Right renal pelvis (tissue), 4 donors: ENCODE measurements around the gene PCDHGA7. TPM values are rescaled to one million over a fixed set of nuclear protein-coding genes. Genes with fewer than 3 reads are reported as not detected.
"Not testable (repeated sequence)": the region's sequence is repeated elsewhere in the genome, so short reads cannot be mapped to it uniquely, and the experiment has no call there.

Source experiments
- DNase-seq, 4 donors: peaks; one replicate each; pipeline ENCODE4 v3.0.0-alpha.2; 2013; ENCODE audit warnings: low read depth in 4 of 4, low spot score in 3 of 4, missing footprints in 1 of 4
- polyA plus RNA-seq, 4 donors: library from polyadenylated mRNA; unstranded; fragments of 120-200 nt; gene quantifications; one replicate each; pipeline ENCODE4 v1.2.1, GENCODE V29; 2013; ENCODE audit not compliant: insufficient read length in 4 of 4

Gene PCDHGA7
- polyA plus RNA-seq, 4 donors = 2.1 to 2.8 (median 2.2) TPM

DNA sequence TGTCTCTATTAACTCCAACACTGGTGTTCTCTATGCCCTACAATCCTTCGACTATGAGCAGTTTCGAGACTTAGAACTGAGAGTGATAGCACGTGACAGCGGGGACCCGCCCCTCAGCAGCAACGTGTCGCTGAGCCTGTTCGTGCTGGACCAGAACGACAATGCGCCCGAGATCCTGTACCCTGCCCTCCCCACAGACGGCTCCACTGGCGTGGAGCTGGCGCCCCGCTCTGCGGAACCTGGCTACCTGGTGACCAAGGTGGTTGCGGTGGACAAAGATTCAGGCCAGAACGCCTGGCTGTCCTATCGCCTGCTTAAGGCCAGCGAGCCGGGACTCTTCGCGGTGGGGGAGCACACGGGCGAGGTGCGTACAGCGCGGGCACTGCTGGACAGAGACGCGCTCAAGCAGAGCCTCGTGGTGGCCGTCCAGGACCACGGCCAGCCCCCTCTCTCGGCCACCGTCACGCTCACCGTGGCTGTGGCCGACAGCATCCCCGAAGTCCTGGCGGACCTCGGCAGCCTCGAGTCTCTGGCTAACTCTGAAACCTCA lies 40.3 kb downstream of the PCDHGA7 start:
- no peak for DNase-seq

DNA sequence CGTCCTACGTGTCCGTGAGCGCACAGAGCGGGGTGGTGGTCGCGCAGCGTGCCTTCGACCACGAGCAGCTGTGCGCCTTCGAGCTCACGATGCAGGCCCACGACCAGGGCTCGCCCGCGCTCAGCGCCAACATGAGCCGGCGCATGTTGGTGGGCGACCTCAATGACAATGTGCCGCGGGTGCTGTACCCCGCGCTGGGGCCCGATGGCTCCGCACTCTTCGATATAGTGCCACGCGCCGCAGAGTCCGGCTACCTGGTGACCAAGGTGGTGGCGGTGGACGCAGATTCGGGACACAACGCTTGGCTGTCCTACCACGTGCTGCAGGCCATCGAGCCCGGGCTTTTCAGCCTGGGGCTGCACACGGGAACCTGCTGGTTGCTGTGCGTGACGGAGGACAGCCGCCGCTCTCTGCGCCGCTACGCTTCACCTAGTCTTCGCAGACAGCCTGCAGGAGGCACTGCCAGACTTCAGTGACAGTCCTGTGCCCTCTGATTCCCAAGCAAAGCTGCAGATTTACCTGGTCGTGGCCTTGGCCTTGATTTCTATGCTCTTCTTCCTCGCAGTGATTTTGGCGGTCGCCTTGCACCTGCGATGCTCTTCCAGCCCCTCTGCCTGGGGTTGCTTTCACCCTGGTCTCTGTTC lies 45.4 kb downstream of the PCDHGA7 start:
- DNase-seq = no peak

- no peak for DNase-seq
Observed at GRCh38 chr5:141430332-141431113, 48.0 kb downstream of the PCDHGA7 start, which contains the start of gene PCDHGA12. Gene PCDHGA12 (plus strand): TSS chr5:141430507. CDS start chr5:141430760, 253 bp downstream.

DNA sequence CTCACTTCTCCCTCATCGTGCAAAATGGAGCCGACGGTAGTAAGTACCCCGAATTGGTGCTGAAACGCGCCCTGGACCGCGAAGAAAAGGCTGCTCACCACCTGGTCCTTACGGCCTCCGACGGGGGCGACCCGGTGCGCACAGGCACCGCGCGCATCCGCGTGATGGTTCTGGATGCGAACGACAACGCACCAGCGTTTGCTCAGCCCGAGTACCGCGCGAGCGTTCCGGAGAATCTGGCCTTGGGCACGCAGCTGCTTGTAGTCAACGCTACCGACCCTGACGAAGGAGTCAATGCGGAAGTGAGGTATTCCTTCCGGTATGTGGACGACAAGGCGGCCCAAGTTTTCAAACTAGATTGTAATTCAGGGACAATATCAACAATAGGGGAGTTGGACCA lies 48.7 kb downstream of the PCDHGA7 start:
- no peak for DNase-seq

DNA sequence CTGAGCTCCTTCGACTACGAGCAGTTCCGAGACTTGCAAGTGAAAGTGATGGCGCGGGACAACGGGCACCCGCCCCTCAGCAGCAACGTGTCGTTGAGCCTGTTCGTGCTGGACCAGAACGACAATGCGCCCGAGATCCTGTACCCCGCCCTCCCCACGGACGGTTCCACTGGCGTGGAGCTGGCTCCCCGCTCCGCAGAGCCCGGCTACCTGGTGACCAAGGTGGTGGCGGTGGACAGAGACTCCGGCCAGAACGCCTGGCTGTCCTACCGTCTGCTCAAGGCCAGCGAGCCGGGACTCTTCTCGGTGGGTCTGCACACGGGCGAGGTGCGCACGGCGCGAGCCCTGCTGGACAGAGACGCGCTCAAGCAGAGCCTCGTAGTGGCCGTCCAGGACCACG lies 49.8 kb downstream of the PCDHGA7 start:
- not testable (repeated sequence) for DNase-seq

DNA sequence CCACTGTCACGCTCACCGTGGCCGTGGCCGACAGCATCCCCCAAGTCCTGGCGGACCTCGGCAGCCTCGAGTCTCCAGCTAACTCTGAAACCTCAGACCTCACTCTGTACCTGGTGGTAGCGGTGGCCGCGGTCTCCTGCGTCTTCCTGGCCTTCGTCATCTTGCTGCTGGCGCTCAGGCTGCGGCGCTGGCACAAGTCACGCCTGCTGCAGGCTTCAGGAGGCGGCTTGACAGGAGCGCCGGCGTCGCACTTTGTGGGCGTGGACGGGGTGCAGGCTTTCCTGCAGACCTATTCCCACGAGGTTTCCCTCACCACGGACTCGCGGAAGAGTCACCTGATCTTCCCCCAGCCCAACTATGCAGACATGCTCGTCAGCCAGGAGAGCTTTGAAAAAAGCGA lies 50.2 kb downstream of the PCDHGA7 start:
- DNase-seq = not testable (repeated sequence)

GRCh38 chr5:141434006-141434405 lies 51.5 kb downstream of the PCDHGA7 start:
- DNase-seq = no peak

Other genes starting within 250 kb of the PCDHGA7 start
- 1 to 10 TPM; 7.0 to 9.9 (median 8.2) TPM for gene PCDHB5, start 247.5 kb upstream of the PCDHGA7 start, polyA plus RNA-seq
- gene PCDHB6, start 232.7 kb upstream of the PCDHGA7 start, polyA plus RNA-seq = 1 to 10 TPM; 3.0 to 4.0 (median 3.4) TPM
- gene PCDHB7, start 210.1 kb upstream of the PCDHGA7 start, polyA plus RNA-seq = 1 to 10 TPM; 4.9 to 6.2 (median 5.9) TPM
- 1 to 10 TPM; 1.3 to 3.9 (median 2.6) TPM for gene PCDHB8, start 205.0 kb upstream of the PCDHGA7 start, polyA plus RNA-seq
- gene PCDHB16, start 200.4 kb upstream of the PCDHGA7 start, polyA plus RNA-seq = 1 to 10 TPM; 3.5 to 7.7 (median 5.2) TPM
- 1 to 10 TPM; 3.2 to 6.3 (median 3.8) TPM for gene PCDHB9, start 195.6 kb upstream of the PCDHGA7 start, polyA plus RNA-seq
- 1 to 10 TPM; 6.5 to 9.4 (median 7.7) TPM for gene PCDHB10, start 190.4 kb upstream of the PCDHGA7 start, polyA plus RNA-seq
- 1 to 10 TPM; 4.8 to 6.3 (median 5.1) TPM for gene PCDHB11, start 183.1 kb upstream of the PCDHGA7 start, polyA plus RNA-seq
- 1 to 10 TPM; 4.6 to 6.5 (median 5.5) TPM for gene PCDHB12, start 174.0 kb upstream of the PCDHGA7 start, polyA plus RNA-seq
- gene PCDHB13, start 168.8 kb upstream of the PCDHGA7 start, polyA plus RNA-seq = 1 to 10 TPM; 5.6 to 6.8 (median 6.3) TPM
- gene PCDHB14, start 159.4 kb upstream of the PCDHGA7 start, polyA plus RNA-seq = 10 to 100 TPM in 1 of 4 donors, 1 to 10 TPM in 3; 8.1 to 11.2 (median 8.8) TPM
- gene PCDHB15, start 137.3 kb upstream of the PCDHGA7 start, polyA plus RNA-seq = 10 to 100 TPM; 14.7 to 17.0 (median 16.0) TPM
- under 1 TPM in 1 of 4 donors, not detected in 3; 0.04 TPM for gene SLC25A2, start 78.7 kb upstream of the PCDHGA7 start, polyA plus RNA-seq
- 100 to 1,000 TPM; 146 to 183 (median 171) TPM for gene TAF7, start 62.0 kb upstream of the PCDHGA7 start, polyA plus RNA-seq
- gene PCDHGA1, start 52.2 kb upstream of the PCDHGA7 start, polyA plus RNA-seq = 1 to 10 TPM in 2 of 4 donors, under 1 TPM in 2; 0.74 to 1.3 (median 0.96) TPM
- gene PCDHGA2, start 44.0 kb upstream of the PCDHGA7 start, polyA plus RNA-seq = 1 to 10 TPM; 5.8 to 7.7 (median 6.1) TPM
- gene PCDHGA3, start 38.9 kb upstream of the PCDHGA7 start, polyA plus RNA-seq = 1 to 10 TPM; 2.2 to 4.2 (median 3.1) TPM
- 1 to 10 TPM; 1.3 to 2.4 (median 2.0) TPM for gene PCDHGB1, start 32.6 kb upstream of the PCDHGA7 start, polyA plus RNA-seq
- 1 to 10 TPM; 2.3 to 3.1 (median 2.5) TPM for gene PCDHGA4, start 27.7 kb upstream of the PCDHGA7 start, polyA plus RNA-seq
- 1 to 10 TPM; 3.4 to 4.7 (median 3.9) TPM for gene PCDHGB2, start 22.7 kb upstream of the PCDHGA7 start, polyA plus RNA-seq
- 1 to 10 TPM; 2.2 to 3.0 (median 2.5) TPM for gene PCDHGA5, start 18.6 kb upstream of the PCDHGA7 start, polyA plus RNA-seq
- gene PCDHGB3, start 12.5 kb upstream of the PCDHGA7 start, polyA plus RNA-seq = 1 to 10 TPM; 1.7 to 2.3 (median 2.0) TPM
- gene PCDHGA6, start 8.9 kb upstream of the PCDHGA7 start, polyA plus RNA-seq = 1 to 10 TPM; 5.4 to 9.1 (median 6.5) TPM
- 1 to 10 TPM; 4.3 to 6.6 (median 6.0) TPM for gene PCDHGB4, start 5.0 kb downstream of the PCDHGA7 start, polyA plus RNA-seq
- gene PCDHGA8, start 9.9 kb downstream of the PCDHGA7 start, polyA plus RNA-seq = under 1 TPM; 0.30 to 0.52 (median 0.32) TPM
- gene PCDHGB5, start 15.2 kb downstream of the PCDHGA7 start, polyA plus RNA-seq = 10 to 100 TPM in 1 of 4 donors, 1 to 10 TPM in 3; 9.4 to 11.0 (median 9.7) TPM
- gene PCDHGA9, start 20.0 kb downstream of the PCDHGA7 start, polyA plus RNA-seq = 1 to 10 TPM; 5.5 to 6.5 (median 6.0) TPM
- gene PCDHGB6, start 25.3 kb downstream of the PCDHGA7 start, polyA plus RNA-seq = 1 to 10 TPM; 7.0 to 8.3 (median 8.2) TPM
- 1 to 10 TPM; 3.7 to 3.9 (median 3.9) TPM for gene PCDHGA10, start 30.2 kb downstream of the PCDHGA7 start, polyA plus RNA-seq
- gene PCDHGB7, start 34.9 kb downstream of the PCDHGA7 start, polyA plus RNA-seq = 10 to 100 TPM; 15.4 to 16.6 (median 15.9) TPM
- gene PCDHGA11, start 38.3 kb downstream of the PCDHGA7 start, polyA plus RNA-seq = 1 to 10 TPM; 4.4 to 5.5 (median 4.9) TPM
- gene PCDHGA12, start 47.8 kb downstream of the PCDHGA7 start, polyA plus RNA-seq = 1 to 10 TPM in 3 of 4 donors, under 1 TPM in 1; 0.97 to 2.1 (median 1.7) TPM
- gene PCDHGC3, start 93.2 kb downstream of the PCDHGA7 start, polyA plus RNA-seq = 100 to 1,000 TPM; 105 to 128 (median 117) TPM
- gene PCDHGC4, start 102.3 kb downstream of the PCDHGA7 start, polyA plus RNA-seq = 1 to 10 TPM; 2.8 to 3.4 (median 3.2) TPM
- gene PCDHGC5, start 106.3 kb downstream of the PCDHGA7 start, polyA plus RNA-seq = under 1 TPM; 0.11 to 0.61 (median 0.34) TPM
- 10 to 100 TPM; 62.7 to 71.7 (median 70.4) TPM for gene DIAPH1, start 236.3 kb downstream of the PCDHGA7 start, polyA plus RNA-seq